Brain microvascular endothelial cell (primary cell): Measurements from ENCODE around the gene TSC22D2.

ENCODE experiments used
- DNase-seq: peaks from one replicate; pipeline ENCODE4 v3.0.0-alpha.2; 2020
- H3K27ac ChIP-seq: fragments of 250-450 bp; sonication (Bioruptor Pico); 2 replicates; pipeline ENCODE4 v1.5.1; 2020; ENCODE audit warnings: mild to moderate bottlenecking, moderate library complexity
- H3K27me3 ChIP-seq: fragments of 250-450 bp; sonication (Bioruptor Pico); replicated peaks from 2 replicates; pipeline ENCODE4 v1.5.1; 2020; ENCODE audit warnings: mild to moderate bottlenecking
- H3K36me3 ChIP-seq: fragments of 250-450 bp; sonication (Bioruptor Pico); replicated peaks from 2 replicates; pipeline ENCODE4 v1.5.1; 2020; ENCODE audit warnings: mild to moderate bottlenecking
- H3K4me3 ChIP-seq: 2 replicates; pipeline ENCODE4 v1.5.1; 2011; ENCODE audit warnings: low read depth, mild to moderate bottlenecking, control low read depth, low read length, moderate library complexity
- in situ Hi-C: cut with HindIII; loops from 2 replicates; pipeline ENCODE4 v1.10.0; 2017; ENCODE audit warnings: low sequenced_read_pairs, low pct_ligation_motif_present
- TF ChIP-seq, protein P1 (sequence below): IDR thresholded peaks from 2 replicates; pipeline ENCODE4 v1.5.1; 2011; ENCODE audit warnings: low read depth, mild to moderate bottlenecking, moderate library complexity, low read length, control low read depth, inconsistent platforms; ENCODE audit errors: missing control alignments

TSC22D2 gene

DNA sequence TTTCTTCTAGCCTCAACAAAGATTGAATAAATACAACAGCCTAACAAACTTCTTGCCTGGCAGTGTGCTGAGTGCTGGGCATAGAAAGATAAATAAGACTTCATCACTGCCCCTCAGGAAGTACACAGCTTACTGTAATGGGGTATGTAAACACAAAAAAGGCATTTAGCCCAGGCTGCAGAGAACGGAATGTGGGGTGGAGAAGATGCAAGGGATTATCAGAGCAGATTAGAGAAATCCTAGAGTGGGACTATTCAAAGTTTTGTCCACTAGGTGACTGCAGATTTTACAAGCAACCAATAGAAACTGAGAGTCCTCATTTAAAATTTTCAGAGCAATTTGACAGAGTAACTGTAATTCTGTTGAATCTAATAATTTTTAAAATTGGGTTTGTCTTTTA is 35.4 kb upstream of the TSC22D2 start:
- Histone ChIP-seq H3K27me3 (no peaks in the 10 kb centered on the region), H3K27ac (peak overlapping the region; percentile 57), H3K36me3 (no peaks in the 10 kb centered on the region), H3K4me3 (no peak overlapping the region)
- in situ Hi-C loops: no loop called here
- DNase-seq: no peak
- TF ChIP-seq, protein P1, sequence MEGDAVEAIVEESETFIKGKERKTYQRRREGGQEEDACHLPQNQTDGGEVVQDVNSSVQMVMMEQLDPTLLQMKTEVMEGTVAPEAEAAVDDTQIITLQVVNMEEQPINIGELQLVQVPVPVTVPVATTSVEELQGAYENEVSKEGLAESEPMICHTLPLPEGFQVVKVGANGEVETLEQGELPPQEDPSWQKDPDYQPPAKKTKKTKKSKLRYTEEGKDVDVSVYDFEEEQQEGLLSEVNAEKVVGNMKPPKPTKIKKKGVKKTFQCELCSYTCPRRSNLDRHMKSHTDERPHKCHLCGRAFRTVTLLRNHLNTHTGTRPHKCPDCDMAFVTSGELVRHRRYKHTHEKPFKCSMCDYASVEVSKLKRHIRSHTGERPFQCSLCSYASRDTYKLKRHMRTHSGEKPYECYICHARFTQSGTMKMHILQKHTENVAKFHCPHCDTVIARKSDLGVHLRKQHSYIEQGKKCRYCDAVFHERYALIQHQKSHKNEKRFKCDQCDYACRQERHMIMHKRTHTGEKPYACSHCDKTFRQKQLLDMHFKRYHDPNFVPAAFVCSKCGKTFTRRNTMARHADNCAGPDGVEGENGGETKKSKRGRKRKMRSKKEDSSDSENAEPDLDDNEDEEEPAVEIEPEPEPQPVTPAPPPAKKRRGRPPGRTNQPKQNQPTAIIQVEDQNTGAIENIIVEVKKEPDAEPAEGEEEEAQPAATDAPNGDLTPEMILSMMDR: peak; percentile 42

DNA sequence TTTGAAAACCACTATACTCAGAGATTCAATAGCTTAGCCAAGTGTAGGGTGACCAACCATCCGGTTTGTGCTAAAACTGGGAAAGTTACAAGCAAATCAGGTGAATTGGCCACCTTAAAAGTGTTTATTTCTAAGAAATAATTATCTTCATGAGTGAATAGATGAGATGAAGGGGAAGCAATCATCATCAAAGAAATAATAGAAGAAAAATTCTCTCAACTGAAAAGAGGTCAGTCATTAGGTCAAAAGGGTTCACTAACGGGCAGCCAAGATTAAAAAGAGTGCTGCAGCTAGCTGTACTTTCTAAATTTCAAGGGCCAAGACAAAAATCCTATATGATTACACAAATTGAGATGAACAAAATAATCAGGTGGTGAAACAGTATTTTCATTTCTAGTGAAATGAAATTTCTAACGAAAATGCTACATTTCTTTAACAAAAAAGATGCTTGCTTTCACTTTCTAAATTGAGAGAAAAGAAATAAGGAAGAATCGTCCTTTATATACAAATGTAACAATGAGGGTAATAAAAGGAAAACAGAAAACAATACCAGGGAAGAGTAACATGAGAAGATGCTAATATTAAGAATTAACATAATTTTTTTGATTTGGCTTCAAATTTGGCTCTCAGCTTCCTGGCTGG is 34.7 kb upstream of the TSC22D2 start:
- DNase-seq: no peak
- TF ChIP-seq, protein P1: no peak
- H3K36me3 ChIP-seq: no peaks in the 10 kb centered on the region
- no peaks in the 10 kb centered on the region for H3K27me3 ChIP-seq
- no peak overlapping the region for H3K27ac ChIP-seq
- in situ Hi-C loops: no loop called here
- no peak overlapping the region for H3K4me3 ChIP-seq

DNA sequence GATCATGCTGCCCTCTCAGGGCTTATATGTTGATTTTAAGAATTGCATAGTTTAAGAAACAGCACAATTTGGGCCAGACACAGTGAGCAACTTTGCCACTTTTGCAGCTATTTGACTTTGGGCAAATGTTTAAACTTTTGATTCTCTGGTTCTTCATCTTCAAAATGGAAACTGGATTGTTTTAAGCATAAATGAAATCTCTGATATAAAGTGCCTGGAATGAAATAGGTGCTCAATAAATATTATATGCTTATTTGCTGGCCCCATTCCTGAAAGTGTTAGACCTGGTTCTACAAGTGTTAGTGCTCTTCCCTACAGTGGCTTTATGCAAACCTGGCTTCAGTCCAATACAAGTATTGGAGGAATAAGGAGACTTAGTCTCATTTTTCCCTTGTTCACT is 33.1 kb upstream of the TSC22D2 start:
- TF ChIP-seq, protein P1: no peak
- no peak for DNase-seq
- no peak overlapping the region for H3K4me3 ChIP-seq
- H3K36me3 ChIP-seq: no peaks in the 10 kb centered on the region
- in situ Hi-C loops: no loop called here
- H3K27ac ChIP-seq: no peak overlapping the region
- H3K27me3 ChIP-seq: no peaks in the 10 kb centered on the region

DNA sequence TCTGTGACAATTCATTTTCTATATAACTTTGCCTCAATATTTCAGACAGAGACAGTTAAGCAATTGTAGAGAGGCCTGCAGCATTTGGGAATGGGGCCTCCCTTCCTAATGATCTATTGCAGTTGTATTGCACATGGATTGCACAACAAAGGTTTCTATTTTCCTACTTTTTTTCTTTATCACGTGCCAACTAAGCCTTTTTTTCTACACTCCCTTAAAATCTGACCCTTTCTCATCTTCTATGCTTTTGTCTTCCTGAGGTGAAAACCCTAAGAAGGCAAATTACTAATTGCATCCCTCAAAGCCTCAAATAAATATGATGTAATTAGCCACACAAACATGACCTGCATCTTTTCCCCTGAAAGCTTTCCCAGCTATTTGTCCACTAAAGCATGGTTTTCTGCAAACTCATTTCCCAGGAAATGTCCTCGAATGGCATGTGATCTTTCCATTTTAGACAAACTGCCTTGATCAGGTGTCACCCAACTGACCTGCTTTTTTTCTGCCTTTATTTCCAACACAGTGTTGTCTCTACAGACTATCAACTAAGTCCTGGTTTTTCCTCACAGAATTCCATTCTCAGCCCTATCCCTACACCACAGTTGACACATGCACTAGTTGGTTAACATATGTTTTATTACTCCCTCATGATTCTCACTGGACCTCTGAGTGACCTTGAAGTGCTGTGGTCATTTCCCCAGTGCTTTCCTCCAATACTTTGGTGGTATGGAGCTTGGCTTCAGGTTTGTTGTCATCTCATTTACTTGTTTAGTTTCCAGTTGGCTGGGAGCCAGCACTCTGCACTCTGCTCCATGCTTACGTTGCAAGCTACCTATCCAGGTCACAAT is 31.9 kb upstream of the TSC22D2 start:
- H3K27me3 ChIP-seq: no peaks in the 10 kb centered on the region
- no peak overlapping the region for H3K4me3 ChIP-seq
- H3K36me3 ChIP-seq: no peaks in the 10 kb centered on the region
- in situ Hi-C loops: no loop called here
- DNase-seq: no peak
- H3K27ac ChIP-seq: no peak overlapping the region
- TF ChIP-seq, protein P1: no peak

DNA sequence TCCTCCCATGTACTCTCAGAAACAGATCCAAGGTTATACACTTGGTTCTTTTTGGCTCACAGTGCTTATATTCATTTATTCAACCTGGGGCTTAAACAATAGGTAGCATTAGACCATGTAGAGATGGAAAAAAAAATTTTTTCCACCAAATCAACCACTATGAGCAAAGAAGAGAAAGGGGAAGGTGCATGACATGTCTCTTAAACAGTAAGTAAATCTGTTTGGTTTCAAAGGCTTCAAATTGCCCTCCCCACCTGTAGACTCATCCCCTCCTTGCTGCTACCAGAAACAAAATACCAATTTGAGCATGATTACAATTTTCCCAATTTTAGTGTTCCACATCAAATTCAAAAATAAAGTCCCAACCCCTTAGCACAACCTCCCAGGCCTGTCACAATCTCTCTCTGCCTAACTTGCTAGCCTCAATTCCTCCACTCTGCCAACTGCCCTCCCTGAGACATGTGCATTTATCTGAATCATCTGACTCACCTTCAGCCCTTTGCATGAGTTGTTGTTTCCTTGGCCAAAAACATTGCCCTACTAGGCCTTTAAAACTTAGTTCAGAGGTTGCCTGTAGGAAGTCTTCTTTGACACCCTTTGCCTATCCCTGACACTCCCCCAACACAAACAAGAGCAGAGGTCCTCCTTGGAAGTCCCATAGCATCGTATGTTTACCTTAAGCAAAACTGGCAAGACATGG is 30.3 kb upstream of the TSC22D2 start:
- Histone ChIP-seq H3K36me3 (no peaks in the 10 kb centered on the region), H3K4me3 (no peak overlapping the region), H3K27me3 (no peaks in the 10 kb centered on the region), H3K27ac (no peak overlapping the region)
- in situ Hi-C loops: no loop called here
- TF ChIP-seq, protein P1: no peak
- DNase-seq: no peak
